Neural progenitor cell (in vitro differentiated cells): Measurements from ENCODE around the gene SLC26A8. TPM values are rescaled to one million over a fixed set of nuclear protein-coding genes. Genes with fewer than 3 reads are reported as not detected.

Experiments used
- DNase-seq: peaks from one replicate; pipeline ENCODE4 v3.0.0-alpha.2; 2016; ENCODE audit warnings: low spot score
- H2AFZ ChIP-seq: fragments of 200-600 bp; sonication (generic); replicated peaks from 2 replicates; pipeline ENCODE4 v1.6.1; 2016; ENCODE audit warnings: antibody characterized with exemption
- H3F3A ChIP-seq: fragments of 200-600 bp; sonication (generic); 2 replicates; pipeline ENCODE4 v1.6.1; 2016; ENCODE audit warnings: antibody characterized with exemption, low read depth
- H3K27ac ChIP-seq: fragments of 200-600 bp; sonication (generic); 2 replicates; pipeline ENCODE4 v1.5.1; 2016; ENCODE audit warnings: mild to moderate bottlenecking
- H3K27me3 ChIP-seq: fragments of 200-600 bp; sonication (generic); 2 replicates; pipeline ENCODE4 v1.6.1; 2016; ENCODE audit warnings: mild to moderate bottlenecking, moderate library complexity
- H3K36me3 ChIP-seq: fragments of 200-600 bp; sonication (generic); 2 replicates; pipeline ENCODE4 v1.5.1; 2016
- H3K4me1 ChIP-seq: fragments of 200-600 bp; sonication (generic); 2 replicates; pipeline ENCODE4 v1.6.1; 2016; ENCODE audit warnings: mixed run types
- H3K4me2 ChIP-seq: fragments of 200-600 bp; sonication (generic); 2 replicates; pipeline ENCODE4 v1.6.1; 2016
- H3K4me3 ChIP-seq: fragments of 200-600 bp; sonication (generic); 2 replicates; pipeline ENCODE4 v1.5.1; 2016
- H3K79me2 ChIP-seq: fragments of 200-600 bp; sonication (generic); 2 replicates; pipeline ENCODE4 v1.6.1; 2016; ENCODE audit warnings: low read depth
- H3K9ac ChIP-seq: fragments of 200-600 bp; sonication (generic); 2 replicates; pipeline ENCODE4 v1.6.1; 2016
- H3K9me3 ChIP-seq: fragments of 200-600 bp; sonication (generic); 2 replicates; pipeline ENCODE4 v1.5.1; 2016; ENCODE audit warnings: low read depth
- H4K20me1 ChIP-seq: fragments of 200-600 bp; sonication (generic); 2 replicates; pipeline ENCODE4 v1.6.1; 2016; ENCODE audit warnings: low read depth
- H3K27ac Mint-ChIP-seq: 3 replicates; pipeline ENCODE4 v1.8.0; 2021; ENCODE audit warnings: mixed read lengths
- H3K27me3 Mint-ChIP-seq: 2 replicates; pipeline ENCODE4 v1.8.0; 2022; ENCODE audit warnings: low read depth, mild to moderate bottlenecking, inconsistent platforms, moderate library complexity, mixed read lengths; ENCODE audit not compliant: insufficient read depth
- H3K36me3 Mint-ChIP-seq: 3 replicates; pipeline ENCODE4 v1.8.0; 2021; ENCODE audit warnings: mixed read lengths
- H3K4me1 Mint-ChIP-seq: 3 replicates; pipeline ENCODE4 v1.8.0; 2021; ENCODE audit warnings: mixed read lengths
- H3K4me3 Mint-ChIP-seq: 3 replicates; pipeline ENCODE4 v1.8.0; 2021; ENCODE audit warnings: mild to moderate bottlenecking, moderate library complexity, mixed read lengths
- H3K9me3 Mint-ChIP-seq: 3 replicates; pipeline ENCODE4 v1.8.0; 2020; ENCODE audit warnings: mixed read lengths
- EZH2 ChIP-seq: fragments of 200-600 bp; sonication (generic); IDR thresholded peaks from 2 replicates; pipeline ENCODE4 v1.6.1; 2017; ENCODE audit warnings: antibody characterized with exemption, mild to moderate bottlenecking, moderate library complexity
- EZH2phosphoT487 ChIP-seq: fragments of 200-600 bp; sonication (generic); IDR thresholded peaks from 2 replicates; pipeline ENCODE4 v1.6.1; 2017; ENCODE audit warnings: antibody characterized with exemption
- total RNA-seq: library from RNA; depleted of rRNA; stranded (reverse); fragments of >200 nt; gene quantifications from 2 replicates; pipeline ENCODE4 v1.2.3, GENCODE V29; 2015; ENCODE audit warnings: low replicate concordance
- TF ChIP-seq, protein P1 (sequence below): fragments of 200-600 bp; sonication (generic); IDR thresholded peaks from 2 replicates; pipeline ENCODE4 v1.5.1; 2017; ENCODE audit warnings: antibody characterized with exemption, mild to moderate bottlenecking

Gene SLC26A8
- total RNA-seq, 1 donor from 2014 or later = 0.13 TPM

GRCh38 chr6:35977308-35977707 is 47.1 kb downstream of the SLC26A8 start:
- no peak for DNase-seq
- Mint-ChIP-seq H3K9me3 (no peaks in the 10 kb centered on the region), H3K4me1 (peaks cover 15% of the 10 kb centered on the region), H3K27ac (no peak overlapping the region), H3K27me3 (peaks cover 6% of the 10 kb centered on the region), H3K36me3 (no peaks in the 10 kb centered on the region), H3K4me3 (no peak overlapping the region)
- Histone ChIP-seq H3F3A (no peaks in the 10 kb centered on the region), H3K4me2 (no peak overlapping the region), H2AFZ (no peak overlapping the region), H3K4me1 (peaks cover 5% of the 10 kb centered on the region), H3K4me3 (no peak overlapping the region), H4K20me1 (no peaks in the 10 kb centered on the region), H3K27me3 (no peaks in the 10 kb centered on the region), H3K36me3 (no peaks in the 10 kb centered on the region), H3K79me2 (no peaks in the 10 kb centered on the region), H3K9me3 (no peaks in the 10 kb centered on the region), H3K27ac (no peak overlapping the region), H3K9ac (no peak overlapping the region)
- TF ChIP-seq EZH2 = no peak
- TF ChIP-seq, protein P1, sequence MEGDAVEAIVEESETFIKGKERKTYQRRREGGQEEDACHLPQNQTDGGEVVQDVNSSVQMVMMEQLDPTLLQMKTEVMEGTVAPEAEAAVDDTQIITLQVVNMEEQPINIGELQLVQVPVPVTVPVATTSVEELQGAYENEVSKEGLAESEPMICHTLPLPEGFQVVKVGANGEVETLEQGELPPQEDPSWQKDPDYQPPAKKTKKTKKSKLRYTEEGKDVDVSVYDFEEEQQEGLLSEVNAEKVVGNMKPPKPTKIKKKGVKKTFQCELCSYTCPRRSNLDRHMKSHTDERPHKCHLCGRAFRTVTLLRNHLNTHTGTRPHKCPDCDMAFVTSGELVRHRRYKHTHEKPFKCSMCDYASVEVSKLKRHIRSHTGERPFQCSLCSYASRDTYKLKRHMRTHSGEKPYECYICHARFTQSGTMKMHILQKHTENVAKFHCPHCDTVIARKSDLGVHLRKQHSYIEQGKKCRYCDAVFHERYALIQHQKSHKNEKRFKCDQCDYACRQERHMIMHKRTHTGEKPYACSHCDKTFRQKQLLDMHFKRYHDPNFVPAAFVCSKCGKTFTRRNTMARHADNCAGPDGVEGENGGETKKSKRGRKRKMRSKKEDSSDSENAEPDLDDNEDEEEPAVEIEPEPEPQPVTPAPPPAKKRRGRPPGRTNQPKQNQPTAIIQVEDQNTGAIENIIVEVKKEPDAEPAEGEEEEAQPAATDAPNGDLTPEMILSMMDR = no peak
- TF ChIP-seq EZH2phosphoT487 = no peak

DNA sequence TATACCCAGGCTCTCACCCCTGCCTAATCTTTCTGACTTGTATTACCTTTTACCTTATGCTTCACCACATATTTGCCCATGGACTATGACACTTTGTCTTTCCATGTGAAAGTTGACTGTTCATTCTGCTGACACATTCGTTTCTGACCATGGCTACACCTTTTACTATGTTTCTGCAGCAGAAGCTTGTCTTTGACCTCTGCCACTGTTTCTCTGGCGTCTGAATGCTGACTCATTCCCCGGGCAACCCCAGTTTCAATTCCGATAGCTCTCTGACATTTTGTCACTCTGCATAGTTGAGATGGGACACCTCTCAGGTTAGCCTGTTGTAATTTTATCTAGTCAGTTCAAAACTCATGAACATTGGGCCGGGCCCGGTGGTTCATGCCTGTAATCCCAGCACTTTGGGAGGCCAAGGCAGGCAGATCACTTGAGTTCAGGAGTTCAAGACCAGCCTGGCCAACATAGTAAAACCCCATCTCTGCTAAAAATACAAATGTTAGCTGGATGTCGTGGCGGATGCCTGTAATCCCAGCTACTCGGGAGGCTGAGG is 50.7 kb downstream of the SLC26A8 start:
- no peak overlapping the region for H3K4me3 Mint-ChIP-seq
- Histone ChIP-seq H3K4me3 (no peak overlapping the region), H3K4me2 (no peak overlapping the region), H3K36me3 (no peaks in the 10 kb centered on the region), H3K27me3 (no peaks in the 10 kb centered on the region), H3F3A (no peaks in the 10 kb centered on the region), H3K9me3 (no peaks in the 10 kb centered on the region), H2AFZ (no peak overlapping the region), H3K27ac (no peak overlapping the region), H3K4me1 (peaks cover 5% of the 10 kb centered on the region), H3K9ac (no peak overlapping the region), H3K79me2 (no peaks in the 10 kb centered on the region), H4K20me1 (no peaks in the 10 kb centered on the region)
- TF ChIP-seq EZH2phosphoT487 = no peak
- TF ChIP-seq, protein P1 = no peak
- TF ChIP-seq EZH2 = no peak
- H3K36me3 Mint-ChIP-seq = no peaks in the 10 kb centered on the region
- H3K27me3 Mint-ChIP-seq = peaks cover 2% of the 10 kb centered on the region
- peak overlapping the region; percentile 10 for H3K27ac Mint-ChIP-seq
- DNase-seq = no peak
- peaks cover 25% of the 10 kb centered on the region for H3K4me1 Mint-ChIP-seq
- H3K9me3 Mint-ChIP-seq = no peaks in the 10 kb centered on the region

DNA sequence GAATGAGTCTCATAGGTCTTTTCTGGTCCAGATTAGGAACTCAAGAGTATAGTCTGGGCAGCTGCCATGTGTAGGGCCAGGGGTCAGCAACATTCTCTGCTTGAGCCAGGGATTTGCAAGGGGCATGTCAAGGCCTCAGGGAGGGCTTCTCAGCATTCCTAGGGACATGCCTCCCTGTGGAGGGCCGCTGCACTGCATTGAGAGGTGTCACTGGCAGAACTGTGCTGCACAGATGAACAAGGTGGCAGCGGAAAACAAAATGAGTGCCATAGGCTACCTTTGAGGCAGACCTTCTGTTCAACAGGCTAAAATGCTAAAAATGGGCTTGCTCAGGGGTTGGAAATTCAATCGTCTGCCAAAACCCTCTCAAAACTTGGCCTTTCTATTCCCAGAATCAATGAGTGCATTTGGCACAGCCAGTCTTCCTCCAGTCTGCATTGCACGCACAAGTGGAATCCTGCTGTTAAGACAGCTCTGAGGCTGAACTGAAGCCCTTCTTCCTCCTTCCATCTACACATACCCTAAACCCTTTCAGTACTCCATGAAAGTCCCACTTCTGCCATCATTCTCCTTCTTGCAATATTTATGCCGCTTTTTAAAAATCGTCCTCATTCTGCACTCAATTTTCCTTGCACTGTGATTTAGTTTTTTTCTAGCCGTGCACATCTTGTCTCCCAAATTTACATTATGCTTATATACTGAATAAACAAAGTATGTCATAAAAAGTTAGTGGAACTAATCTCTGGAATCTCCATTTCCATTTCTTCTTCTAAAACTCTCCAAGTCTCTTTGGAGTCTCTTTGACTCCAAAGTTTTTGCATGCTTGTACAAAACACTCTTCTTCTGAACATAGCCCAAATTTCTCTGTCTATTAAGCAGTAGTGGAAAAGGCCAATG is 51.7 kb downstream of the SLC26A8 start:
- H3K9ac ChIP-seq = no peak overlapping the region
- TF ChIP-seq EZH2phosphoT487 (no peak), EZH2 (no peak)
- TF ChIP-seq, protein P1 = peak; percentile 45
- no peaks in the 10 kb centered on the region for H3K9me3 ChIP-seq
- Mint-ChIP-seq H3K4me1 (peaks cover 25% of the 10 kb centered on the region), H3K36me3 (no peaks in the 10 kb centered on the region), H3K9me3 (no peaks in the 10 kb centered on the region), H3K27ac (no peak overlapping the region), H3K4me3 (no peak overlapping the region), H3K27me3 (peaks cover 4% of the 10 kb centered on the region)
- no peaks in the 10 kb centered on the region for H3K36me3 ChIP-seq
- H2AFZ ChIP-seq = no peak overlapping the region
- peak; percentile 71 for DNase-seq
- H3F3A ChIP-seq = no peaks in the 10 kb centered on the region
- no peak overlapping the region for H3K4me3 ChIP-seq
- H3K4me1 ChIP-seq = peaks cover 5% of the 10 kb centered on the region
- no peaks in the 10 kb centered on the region for H3K79me2 ChIP-seq
- no peak overlapping the region for H3K27ac ChIP-seq
- H3K4me2 ChIP-seq = no peak overlapping the region
- no peaks in the 10 kb centered on the region for H3K27me3 ChIP-seq
- no peaks in the 10 kb centered on the region for H4K20me1 ChIP-seq
